Fibroblast of the aortic adventitia (primary cell): ENCODE data around the gene MRPL41. TPM values are rescaled to one million over a fixed set of nuclear protein-coding genes. Genes with fewer than 3 reads are reported as not detected.
"Not testable (repeated sequence)": the region's sequence is repeated elsewhere in the genome, so short reads cannot be mapped to it uniquely, and the experiment has no call there.

Experiments used
- DNase-seq: peaks from one replicate; pipeline ENCODE4 v3.0.0-alpha.2; 2010; ENCODE audit warnings: low read depth
- H3K4me3 ChIP-seq: 2 replicates; pipeline ENCODE4 v1.5.1; 2011; ENCODE audit warnings: low read depth, mild to moderate bottlenecking, control low read depth, low read length, moderate library complexity
- total RNA-seq: library from RNA; depleted of rRNA; stranded (reverse); fragments of >200 nt; gene quantifications from 2 replicates; pipeline ENCODE4 v1.2.3, GENCODE V29; 2012; ENCODE audit warnings: low replicate concordance
- TF ChIP-seq, protein P1 (sequence below): IDR thresholded peaks from 2 replicates; pipeline ENCODE4 v1.5.1; 2011; ENCODE audit warnings: mild to moderate bottlenecking, low read length, control low read depth, inconsistent platforms; ENCODE audit not compliant: insufficient read depth

MRPL41 gene
- total RNA-seq, 1 donor, result 27.7 TPM

GRCh38 chr9:137530331-137530730 lies 21.3 kb upstream of the MRPL41 start:
- TF ChIP-seq, protein P1, sequence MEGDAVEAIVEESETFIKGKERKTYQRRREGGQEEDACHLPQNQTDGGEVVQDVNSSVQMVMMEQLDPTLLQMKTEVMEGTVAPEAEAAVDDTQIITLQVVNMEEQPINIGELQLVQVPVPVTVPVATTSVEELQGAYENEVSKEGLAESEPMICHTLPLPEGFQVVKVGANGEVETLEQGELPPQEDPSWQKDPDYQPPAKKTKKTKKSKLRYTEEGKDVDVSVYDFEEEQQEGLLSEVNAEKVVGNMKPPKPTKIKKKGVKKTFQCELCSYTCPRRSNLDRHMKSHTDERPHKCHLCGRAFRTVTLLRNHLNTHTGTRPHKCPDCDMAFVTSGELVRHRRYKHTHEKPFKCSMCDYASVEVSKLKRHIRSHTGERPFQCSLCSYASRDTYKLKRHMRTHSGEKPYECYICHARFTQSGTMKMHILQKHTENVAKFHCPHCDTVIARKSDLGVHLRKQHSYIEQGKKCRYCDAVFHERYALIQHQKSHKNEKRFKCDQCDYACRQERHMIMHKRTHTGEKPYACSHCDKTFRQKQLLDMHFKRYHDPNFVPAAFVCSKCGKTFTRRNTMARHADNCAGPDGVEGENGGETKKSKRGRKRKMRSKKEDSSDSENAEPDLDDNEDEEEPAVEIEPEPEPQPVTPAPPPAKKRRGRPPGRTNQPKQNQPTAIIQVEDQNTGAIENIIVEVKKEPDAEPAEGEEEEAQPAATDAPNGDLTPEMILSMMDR, result no peak

DNA sequence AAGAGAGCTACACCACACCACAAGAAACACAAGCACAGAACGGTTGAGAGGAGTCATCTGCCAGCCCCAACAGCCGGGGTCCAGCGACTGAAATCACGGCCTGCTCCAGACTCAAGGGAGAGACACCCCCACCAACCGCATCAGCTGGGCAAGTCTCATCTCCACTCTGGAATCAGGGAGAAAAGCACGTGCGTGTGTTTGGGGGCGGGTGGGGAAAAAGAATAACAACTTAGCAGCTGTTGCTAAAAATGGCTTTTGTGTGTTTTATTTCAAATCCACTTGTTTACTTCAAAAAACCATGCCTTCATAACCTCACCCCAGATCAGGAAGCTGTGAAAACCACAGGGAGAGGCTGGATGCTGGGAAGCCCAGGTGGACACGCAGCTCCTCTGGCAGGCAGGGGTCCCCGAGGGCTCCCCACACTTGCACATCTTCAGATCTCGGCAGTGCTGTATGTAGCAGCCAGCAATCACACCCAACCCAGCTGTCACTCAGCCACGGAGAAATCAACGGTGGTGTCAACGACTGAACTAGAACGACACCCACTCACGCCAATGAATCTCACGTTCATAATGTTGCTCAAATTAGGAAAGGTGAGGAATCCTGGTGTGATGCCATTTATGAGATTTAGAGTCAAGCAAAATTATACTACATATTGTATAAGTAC lies 20.4 kb upstream of the MRPL41 start:
- TF ChIP-seq, protein P1, result no peak
- H3K4me3 ChIP-seq, result no peak overlapping the region
- DNase-seq, result no peak

More at GRCh38 chr9:137530331-137530730, 21.3 kb upstream of the MRPL41 start:
- DNase-seq, result no peak
- H3K4me3 ChIP-seq, result no peak overlapping the region

DNA sequence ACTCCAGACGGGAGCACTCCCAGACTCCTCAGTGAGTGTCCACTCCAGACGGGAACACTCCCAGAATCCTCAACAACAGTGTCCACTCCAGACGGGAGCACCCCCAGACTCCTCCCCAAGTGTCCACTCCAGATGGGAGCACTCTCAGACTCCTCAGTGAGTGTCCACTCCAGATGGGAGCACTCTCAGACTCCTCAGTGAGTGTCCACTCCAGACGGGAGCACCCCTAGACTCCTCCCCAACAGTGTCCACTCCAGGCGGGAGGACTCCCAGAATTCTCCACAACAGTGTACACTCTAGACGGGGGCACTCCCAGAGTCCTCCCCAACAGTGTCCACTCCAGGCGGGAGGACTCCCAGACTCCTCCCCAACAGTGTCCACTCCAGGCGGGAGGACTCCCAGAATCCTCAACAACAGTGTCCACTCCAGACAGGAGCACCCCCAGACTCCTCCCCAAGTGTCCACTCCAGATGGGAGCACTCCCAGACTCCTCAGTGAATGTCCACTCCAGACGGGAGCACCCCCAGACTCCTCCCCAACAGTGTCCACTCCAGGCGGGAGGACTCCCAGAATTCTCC lies 18.7 kb upstream of the MRPL41 start:
- DNase-seq, H3K4me3 ChIP-seq: not testable (repeated sequence)

DNA sequence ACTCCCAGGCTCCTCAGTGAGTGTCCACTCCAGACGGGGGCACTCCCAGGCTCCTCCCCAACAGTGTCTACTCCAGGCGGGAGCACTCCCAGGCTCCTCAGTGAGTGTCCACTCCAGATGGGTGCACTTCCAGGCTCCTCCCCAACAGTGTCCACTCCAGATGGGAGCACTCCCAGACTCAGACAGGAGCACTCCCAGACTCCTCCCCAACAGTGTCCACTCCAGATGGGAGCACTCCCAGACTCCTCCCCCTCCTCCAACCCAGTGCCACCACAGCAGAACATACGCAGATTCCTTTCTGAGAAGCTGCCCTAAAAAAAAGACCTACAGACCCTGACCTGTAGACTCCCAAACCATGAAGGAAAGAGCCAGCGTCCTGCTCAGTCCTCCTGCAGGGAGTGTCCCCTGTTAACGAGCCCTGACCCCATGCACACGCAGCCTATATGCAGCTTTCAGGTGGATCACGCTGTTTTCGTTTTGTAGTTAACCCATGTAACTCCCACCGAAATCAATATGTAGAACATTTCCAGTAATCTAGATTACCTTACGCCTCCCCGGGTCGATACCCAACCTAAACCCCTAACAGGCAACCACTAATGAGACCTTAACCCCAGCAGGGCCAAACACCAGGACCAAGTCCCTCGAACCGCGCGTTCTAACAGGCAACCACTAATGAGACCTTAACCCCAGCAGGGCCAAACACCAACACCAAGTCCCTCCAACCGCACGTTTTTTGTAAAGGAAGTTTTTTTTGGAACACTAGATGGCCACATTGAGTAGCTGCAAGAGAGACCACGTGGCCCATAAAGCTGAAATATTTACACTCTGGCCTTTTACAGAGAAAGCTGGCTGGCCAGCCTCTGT lies 17.2 kb upstream of the MRPL41 start:
- TF ChIP-seq, protein P1, result peak; percentile 79
- H3K4me3 ChIP-seq, result no peak overlapping the region
- DNase-seq, result peak; percentile 71

- no peak overlapping the region for H3K4me3 ChIP-seq
- DNase-seq, result no peak
- TF ChIP-seq, protein P1, result no peak
Observed at GRCh38 chr9:137535120-137535428, 16.6 kb upstream of the MRPL41 start.

DNA sequence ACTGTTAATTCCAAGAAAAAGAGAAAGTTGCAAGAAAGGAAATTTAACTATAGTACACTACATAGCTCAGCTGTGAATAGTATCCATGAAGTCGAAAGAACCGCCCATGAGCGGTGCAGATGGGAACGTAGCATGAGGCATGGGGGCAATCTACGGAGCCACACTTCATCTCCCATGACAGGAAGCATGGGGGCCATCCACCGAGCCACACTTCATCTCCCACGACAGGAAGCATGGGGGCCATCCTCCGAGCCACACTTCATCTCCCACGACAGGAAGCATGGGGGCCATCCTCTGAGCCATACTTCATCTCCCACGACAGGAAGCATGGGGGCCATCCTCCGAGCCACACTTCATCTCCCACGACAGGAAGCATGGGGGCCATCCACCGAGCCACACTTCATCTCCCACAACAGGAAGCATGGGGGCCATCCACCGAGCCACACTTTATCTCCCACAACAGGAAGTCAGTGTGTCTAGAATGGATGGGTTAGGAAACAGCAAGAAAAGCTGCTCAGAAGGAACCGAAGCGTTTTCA lies 15.0 kb upstream of the MRPL41 start:
- DNase-seq, result not testable (repeated sequence)

GRCh38 chr9:137538058-137538457 lies 13.6 kb upstream of the MRPL41 start:
- TF ChIP-seq, protein P1, result no peak
- no peak for DNase-seq
- H3K4me3 ChIP-seq, result no peak overlapping the region

More for the DNA sequence above, 15.0 kb upstream of the MRPL41 start:
- not testable (repeated sequence) for H3K4me3 ChIP-seq
